Measurements from ENCODE around the gene KCNIP4. TPM values are rescaled to one million over a fixed set of nuclear protein-coding genes. Genes with fewer than 3 reads are reported as not detected.

Gene KCNIP4
- total and polyA plus RNA-seq, 2 experiments from 2014 or later, result 0.14 to 0.63 TPM

DNA sequence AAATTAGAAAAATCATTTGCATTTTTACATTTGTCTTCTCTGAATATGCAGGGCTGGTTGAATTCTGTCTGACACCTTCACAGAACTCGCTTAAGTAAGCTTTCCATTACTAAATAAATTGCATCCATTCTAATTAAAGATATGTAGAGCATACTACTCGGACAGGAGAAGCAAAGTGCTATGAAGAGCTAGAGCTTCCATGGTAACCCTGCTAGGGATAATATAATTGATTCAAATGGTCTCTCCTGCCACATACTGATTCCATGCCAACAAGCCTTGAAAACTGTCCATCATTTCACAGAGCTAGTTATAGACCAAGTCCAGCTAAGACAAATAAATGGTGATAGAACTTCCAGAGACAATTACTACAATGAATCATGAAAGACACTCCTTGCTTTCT lies 571.5 kb downstream of the KCNIP4 start:
- H3K27me3 Mint-ChIP-seq (ENCODE audit: insufficient read depth, low read depth, poor library complexity), result no peaks in the 10 kb centered on the region
- H3K4me2 ChIP-seq, result no peak overlapping the region
- ATAC-seq (no peak), DNase-seq (ENCODE audit: low spot score) (no peak)
- no peaks in the 10 kb centered on the region for H3K36me3 Mint-ChIP-seq (ENCODE audit: low read depth)
- H3K9me3 Mint-ChIP-seq, result no peaks in the 10 kb centered on the region
- H3K9me2 ChIP-seq (ENCODE audit: insufficient read depth), result 0 out of 2 replicates have a peak, but pooled peaks cover 7% of the 10 kb centered on the region
- no peaks in the 10 kb centered on the region for H3F3A ChIP-seq (replicated peaks; ENCODE audit: low read depth)
- H3K27ac ChIP-seq (ENCODE audit: low read depth), result no peak overlapping the region
- H2AFZ ChIP-seq, result no peak overlapping the region
- no peaks in the 10 kb centered on the region for H3K4me1 ChIP-seq (ENCODE audit: insufficient read depth)
- H3K36me3 ChIP-seq (ENCODE audit: insufficient read depth), result no peaks in the 10 kb centered on the region
- TF ChIP-seq EZH2phosphoT487 (IDR thresholded peaks at IDR 0.05; ENCODE audit: unreplicated experiment) (no peak), ETS1 (IDR thresholded peaks at IDR 0.05) (no peak), EZH2 (IDR thresholded peaks at IDR 0.05; ENCODE audit: low read depth, unreplicated experiment) (no peak)
- TF ChIP-seq, protein P1, sequence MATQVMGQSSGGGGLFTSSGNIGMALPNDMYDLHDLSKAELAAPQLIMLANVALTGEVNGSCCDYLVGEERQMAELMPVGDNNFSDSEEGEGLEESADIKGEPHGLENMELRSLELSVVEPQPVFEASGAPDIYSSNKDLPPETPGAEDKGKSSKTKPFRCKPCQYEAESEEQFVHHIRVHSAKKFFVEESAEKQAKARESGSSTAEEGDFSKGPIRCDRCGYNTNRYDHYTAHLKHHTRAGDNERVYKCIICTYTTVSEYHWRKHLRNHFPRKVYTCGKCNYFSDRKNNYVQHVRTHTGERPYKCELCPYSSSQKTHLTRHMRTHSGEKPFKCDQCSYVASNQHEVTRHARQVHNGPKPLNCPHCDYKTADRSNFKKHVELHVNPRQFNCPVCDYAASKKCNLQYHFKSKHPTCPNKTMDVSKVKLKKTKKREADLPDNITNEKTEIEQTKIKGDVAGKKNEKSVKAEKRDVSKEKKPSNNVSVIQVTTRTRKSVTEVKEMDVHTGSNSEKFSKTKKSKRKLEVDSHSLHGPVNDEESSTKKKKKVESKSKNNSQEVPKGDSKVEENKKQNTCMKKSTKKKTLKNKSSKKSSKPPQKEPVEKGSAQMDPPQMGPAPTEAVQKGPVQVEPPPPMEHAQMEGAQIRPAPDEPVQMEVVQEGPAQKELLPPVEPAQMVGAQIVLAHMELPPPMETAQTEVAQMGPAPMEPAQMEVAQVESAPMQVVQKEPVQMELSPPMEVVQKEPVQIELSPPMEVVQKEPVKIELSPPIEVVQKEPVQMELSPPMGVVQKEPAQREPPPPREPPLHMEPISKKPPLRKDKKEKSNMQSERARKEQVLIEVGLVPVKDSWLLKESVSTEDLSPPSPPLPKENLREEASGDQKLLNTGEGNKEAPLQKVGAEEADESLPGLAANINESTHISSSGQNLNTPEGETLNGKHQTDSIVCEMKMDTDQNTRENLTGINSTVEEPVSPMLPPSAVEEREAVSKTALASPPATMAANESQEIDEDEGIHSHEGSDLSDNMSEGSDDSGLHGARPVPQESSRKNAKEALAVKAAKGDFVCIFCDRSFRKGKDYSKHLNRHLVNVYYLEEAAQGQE (IDR thresholded peaks at IDR 0.05; ENCODE audit: unreplicated experiment), result no peak
- H3K27ac Mint-ChIP-seq, result no peak overlapping the region
- H3K4me3 Mint-ChIP-seq, result no peak overlapping the region
- H3K79me2 ChIP-seq (replicated peaks; ENCODE audit: insufficient read depth), result no peaks in the 10 kb centered on the region
- no peaks in the 10 kb centered on the region for H3K27me3 ChIP-seq (ENCODE audit: insufficient read depth)
- H3K4me1 Mint-ChIP-seq, result no peaks in the 10 kb centered on the region
- H4K20me1 ChIP-seq (replicated peaks; ENCODE audit: insufficient read depth), result no peaks in the 10 kb centered on the region
- H3K4me3 ChIP-seq, result no peak overlapping the region

DNA sequence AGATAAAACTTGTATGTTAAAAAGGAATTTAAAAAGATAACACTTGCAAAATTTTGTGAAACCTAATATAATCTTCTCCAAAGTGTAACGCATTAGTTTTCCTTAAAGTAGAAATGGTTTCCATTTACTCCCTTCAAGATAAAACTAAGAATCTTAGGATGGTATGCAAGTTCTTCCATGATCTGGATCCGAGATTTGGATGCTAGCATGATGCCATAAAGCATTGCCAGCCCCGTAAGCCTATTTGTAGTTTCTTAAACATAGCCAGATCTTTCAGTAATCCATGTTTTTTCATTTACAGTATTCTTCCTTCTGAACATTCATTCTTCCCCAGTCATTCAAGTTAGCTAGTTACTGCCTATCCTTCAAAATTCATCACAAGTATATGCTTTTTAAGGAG lies 572.4 kb downstream of the KCNIP4 start:
- H3K27me3 Mint-ChIP-seq (ENCODE audit: insufficient read depth, low read depth, poor library complexity), result no peaks in the 10 kb centered on the region
- TF ChIP-seq EZH2phosphoT487 (IDR thresholded peaks at IDR 0.05; ENCODE audit: unreplicated experiment) (no peak), NANOG (IDR thresholded peaks at IDR 0.05; ENCODE audit: borderline replicate concordance) (no peak), STAT1 (IDR thresholded peaks at IDR 0.05; ENCODE audit: unreplicated experiment) (no peak)
- TF ChIP-seq, protein P1 (IDR thresholded peaks at IDR 0.05; ENCODE audit: unreplicated experiment), result no peak
- TF ChIP-seq, protein P2, sequence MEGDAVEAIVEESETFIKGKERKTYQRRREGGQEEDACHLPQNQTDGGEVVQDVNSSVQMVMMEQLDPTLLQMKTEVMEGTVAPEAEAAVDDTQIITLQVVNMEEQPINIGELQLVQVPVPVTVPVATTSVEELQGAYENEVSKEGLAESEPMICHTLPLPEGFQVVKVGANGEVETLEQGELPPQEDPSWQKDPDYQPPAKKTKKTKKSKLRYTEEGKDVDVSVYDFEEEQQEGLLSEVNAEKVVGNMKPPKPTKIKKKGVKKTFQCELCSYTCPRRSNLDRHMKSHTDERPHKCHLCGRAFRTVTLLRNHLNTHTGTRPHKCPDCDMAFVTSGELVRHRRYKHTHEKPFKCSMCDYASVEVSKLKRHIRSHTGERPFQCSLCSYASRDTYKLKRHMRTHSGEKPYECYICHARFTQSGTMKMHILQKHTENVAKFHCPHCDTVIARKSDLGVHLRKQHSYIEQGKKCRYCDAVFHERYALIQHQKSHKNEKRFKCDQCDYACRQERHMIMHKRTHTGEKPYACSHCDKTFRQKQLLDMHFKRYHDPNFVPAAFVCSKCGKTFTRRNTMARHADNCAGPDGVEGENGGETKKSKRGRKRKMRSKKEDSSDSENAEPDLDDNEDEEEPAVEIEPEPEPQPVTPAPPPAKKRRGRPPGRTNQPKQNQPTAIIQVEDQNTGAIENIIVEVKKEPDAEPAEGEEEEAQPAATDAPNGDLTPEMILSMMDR (conservative IDR thresholded peaks at IDR 0.05; ENCODE audit: low read depth in 2 of 2), result no peak

More for the DNA sequence above, 572.4 kb downstream of the KCNIP4 start:
- Histone ChIP-seq H3K27ac (ENCODE audit: low read depth) (no peak overlapping the region), H3K4me2 (no peak overlapping the region), H4K20me1 (replicated peaks; ENCODE audit: insufficient read depth) (no peaks in the 10 kb centered on the region), H3K4me3 (no peak overlapping the region), H3K36me3 (ENCODE audit: insufficient read depth) (no peaks in the 10 kb centered on the region), H3F3A (replicated peaks; ENCODE audit: low read depth) (no peaks in the 10 kb centered on the region), H3K9me2 (ENCODE audit: insufficient read depth) (0 out of 2 replicates have a peak, but pooled peaks cover 7% of the 10 kb centered on the region), H3K4me1 (ENCODE audit: insufficient read depth) (no peaks in the 10 kb centered on the region), H2AFZ (no peak overlapping the region), H3K27me3 (ENCODE audit: insufficient read depth) (no peaks in the 10 kb centered on the region), H3K79me2 (replicated peaks; ENCODE audit: insufficient read depth) (no peaks in the 10 kb centered on the region)
- H3K36me3 Mint-ChIP-seq (ENCODE audit: low read depth), result no peaks in the 10 kb centered on the region
- H3K4me3 Mint-ChIP-seq, result no peak overlapping the region
- H3K27ac Mint-ChIP-seq, result no peak overlapping the region
- no peaks in the 10 kb centered on the region for H3K4me1 Mint-ChIP-seq
- ATAC-seq (no peak), DNase-seq (ENCODE audit: low spot score) (no peak)
- no peaks in the 10 kb centered on the region for H3K9me3 Mint-ChIP-seq
